CD4-positive, alpha-beta T cell treated with Interleukin-10 for 1 hour (primary cell): Measurements from ENCODE around the gene NUP62CL.
"Not testable (repeated sequence)": the region's sequence is repeated elsewhere in the genome, so short reads cannot be mapped to it uniquely, and the experiment has no call there.

Source experiments
- DNase-seq: peaks from one replicate; pipeline ENCODE4 v3.0.0-alpha.2; 2020

Gene NUP62CL, protein sequence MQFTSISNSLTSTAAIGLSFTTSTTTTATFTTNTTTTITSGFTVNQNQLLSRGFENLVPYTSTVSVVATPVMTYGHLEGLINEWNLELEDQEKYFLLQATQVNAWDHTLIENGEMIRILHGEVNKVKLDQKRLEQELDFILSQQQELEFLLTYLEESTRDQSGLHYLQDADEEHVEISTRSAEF

DNA sequence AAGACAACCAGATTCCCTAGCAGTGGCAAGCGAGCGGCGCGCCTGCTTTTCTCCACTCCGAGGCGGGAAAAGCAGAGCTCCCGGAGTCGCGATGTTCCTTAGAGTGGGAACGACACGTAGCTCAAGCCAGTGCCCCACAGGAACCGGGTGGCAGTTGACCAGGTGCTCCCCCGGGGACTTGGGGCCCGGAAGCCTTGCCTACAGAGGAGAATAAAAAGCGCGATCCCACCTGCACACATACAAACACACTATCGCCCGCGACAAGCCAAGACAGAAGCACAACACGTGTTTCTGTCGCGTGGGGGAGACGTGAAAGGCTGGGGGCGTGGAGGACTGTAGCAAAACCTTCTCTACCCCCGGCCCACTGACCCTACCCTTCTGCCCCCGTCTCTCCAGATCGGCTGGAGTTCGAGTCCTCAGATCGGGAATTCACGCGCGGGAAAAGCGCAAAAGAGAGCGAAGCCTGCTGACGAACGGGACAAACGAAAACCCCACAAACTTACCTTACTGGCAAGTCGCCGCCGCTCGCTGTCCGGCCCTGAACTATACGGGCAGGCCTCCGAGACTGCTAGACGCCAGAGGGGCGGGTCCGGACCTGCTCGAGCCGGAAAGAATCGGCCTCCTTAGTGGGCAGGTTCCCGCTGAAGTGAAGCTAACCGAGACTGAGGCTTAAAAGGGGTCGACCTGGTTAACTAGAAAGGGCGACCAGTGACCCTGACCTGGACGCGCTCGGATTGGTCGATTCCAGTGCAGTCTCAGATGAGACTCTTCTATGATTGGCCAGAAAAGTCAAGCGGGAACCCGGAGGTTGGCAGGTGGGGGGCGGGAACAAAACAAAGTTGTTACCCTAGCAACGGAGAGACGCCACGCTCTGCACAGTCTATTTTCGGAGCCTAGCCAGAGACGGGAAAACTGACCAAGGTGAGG is at the start of gene NUP62CL, which contains the start of gene DNAAF6:
TSS of gene NUP62CL (minus strand) at position 664 of the 927 bp plus-strand sequence. CDS start 31,287 bp downstream, outside the sequence.
TSS of gene DNAAF6 (plus strand) at position 842 of the 927 bp plus-strand sequence. CDS start 6,265 bp downstream, outside the sequence.
- DNase-seq = peak; percentile 85

DNA sequence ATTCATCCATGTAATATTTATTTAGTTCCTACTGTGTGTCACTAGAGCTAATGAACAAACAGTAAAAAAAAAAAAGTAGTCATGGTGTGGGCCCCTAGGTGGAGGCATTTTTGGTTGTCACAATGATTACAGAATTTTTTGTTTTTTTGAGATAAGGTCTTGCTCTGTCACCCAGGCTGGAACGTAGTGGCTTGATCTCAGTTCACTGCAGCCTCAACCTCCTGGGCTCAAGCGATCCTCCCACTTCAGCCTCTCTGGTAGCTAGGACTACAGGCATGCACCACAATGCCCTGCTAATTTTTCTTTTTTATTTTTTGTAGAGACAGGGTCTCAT is 22.2 kb upstream of the NUP62CL start:
- no peak for DNase-seq

- no peak for DNase-seq
These were observed 21.7 kb upstream of the NUP62CL start for GRCh38 chrX:107227780-107228485.

DNA sequence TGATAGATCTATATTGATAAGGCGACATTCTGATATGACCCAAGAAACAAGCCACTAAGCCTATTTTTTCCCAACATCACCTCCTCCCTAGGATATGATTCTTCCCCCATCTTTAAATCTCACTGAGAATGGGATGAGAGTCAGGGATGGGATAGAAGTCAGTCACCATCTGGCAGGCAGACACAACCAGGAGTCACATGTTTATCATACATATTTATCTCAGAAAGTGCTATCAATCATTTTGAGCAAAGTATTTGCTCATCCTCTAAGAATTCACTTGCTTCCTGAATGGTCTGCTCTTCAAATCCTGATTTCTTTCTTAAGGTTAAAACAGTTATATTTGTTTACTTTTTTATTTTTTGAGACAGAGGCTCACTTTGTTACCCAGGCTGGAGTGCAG is 20.5 kb upstream of the NUP62CL start:
- DNase-seq = no peak

GRCh38 chrX:107213477-107213876 is 7.2 kb upstream of the NUP62CL start:
- no peak for DNase-seq

- DNase-seq = no peak
These were observed 1.7 kb upstream of the NUP62CL start for GRCh38 chrX:107207943-107208342.

- no peak for DNase-seq
These were observed 856 bp upstream of the NUP62CL start for GRCh38 chrX:107207089-107207488.

DNA sequence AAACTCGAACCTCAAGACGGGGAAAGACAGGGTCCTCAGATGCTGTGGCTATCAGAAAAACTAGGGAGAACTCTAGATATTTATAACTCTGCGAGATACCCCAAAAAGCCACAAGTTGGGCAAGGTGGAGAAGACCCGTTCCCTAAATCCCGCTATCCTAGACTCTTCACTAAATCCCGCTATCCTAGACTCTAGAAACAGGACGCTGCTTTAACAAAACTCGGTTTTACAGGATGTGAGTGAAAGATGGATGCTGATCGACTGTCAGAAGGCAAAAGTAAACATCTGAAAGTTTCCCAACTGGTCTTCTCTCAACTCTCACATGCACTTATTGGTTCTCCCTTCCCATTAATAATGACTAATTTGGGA is 448 bp upstream of the NUP62CL start:
- no peak for DNase-seq

DNA sequence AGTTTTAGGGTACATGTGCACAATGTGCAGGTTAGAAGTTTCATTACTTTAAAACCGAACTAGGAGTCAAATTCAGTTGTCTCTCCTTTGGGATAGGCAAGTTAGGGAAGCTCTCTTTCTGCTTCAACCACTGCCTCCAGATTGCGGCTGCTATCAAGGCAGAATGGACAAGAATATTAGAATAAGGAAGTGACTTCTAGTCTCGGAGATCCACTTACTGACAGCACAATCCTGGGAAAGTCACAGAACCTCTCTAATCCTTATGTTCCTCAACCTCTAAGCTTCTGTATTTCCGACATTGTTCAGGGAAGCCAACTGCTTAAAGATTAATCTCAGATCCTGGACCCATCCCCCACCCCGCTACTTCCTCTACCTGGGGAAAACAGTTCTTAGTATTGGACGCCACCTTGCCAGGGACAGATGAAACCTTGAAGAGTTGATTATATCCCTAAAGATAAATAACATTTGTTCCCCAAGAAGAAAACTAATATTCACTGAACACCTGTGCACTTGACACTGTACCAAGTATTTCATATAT is 2.1 kb downstream of the NUP62CL start:
- no peak for DNase-seq

DNA sequence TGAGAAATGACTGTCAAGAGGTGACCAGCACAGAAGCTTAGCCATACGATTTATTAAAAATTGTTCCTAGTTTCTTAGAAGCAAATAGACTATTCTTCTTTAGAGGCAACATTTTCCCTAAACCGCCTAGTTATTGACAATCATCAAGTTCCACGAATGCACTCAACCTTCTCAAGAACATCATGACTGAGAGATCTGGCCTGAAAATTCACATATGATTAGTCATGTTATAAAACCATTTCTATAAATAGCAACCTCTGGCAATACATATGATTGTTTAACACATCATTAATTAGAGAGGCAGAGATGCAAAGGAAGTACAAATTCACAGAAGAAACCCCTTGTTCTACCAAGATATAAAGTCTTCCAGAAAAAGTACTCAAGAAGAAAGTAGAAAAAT is 6.7 kb downstream of the NUP62CL start:
- DNase-seq = no peak

DNA sequence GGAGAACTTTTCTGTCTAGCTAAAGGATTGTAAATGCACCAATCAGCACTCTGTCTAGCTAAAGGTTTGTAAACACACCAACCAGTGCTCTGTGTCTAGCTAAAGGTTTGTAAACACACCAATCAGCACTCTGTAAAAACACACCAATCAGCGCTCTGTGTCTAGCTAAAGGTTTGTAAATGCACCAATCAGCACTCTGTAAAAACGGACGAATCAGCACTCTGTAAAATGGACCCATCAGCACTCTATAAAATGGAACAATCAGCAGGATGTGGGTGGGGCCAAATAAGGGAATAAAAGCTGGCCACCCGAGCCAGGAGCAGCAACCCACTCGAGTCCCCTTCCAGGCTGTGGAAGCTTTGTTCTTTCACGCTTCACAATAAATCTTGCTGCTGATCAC is 8.2 kb downstream of the NUP62CL start:
- not testable (repeated sequence) for DNase-seq

DNA sequence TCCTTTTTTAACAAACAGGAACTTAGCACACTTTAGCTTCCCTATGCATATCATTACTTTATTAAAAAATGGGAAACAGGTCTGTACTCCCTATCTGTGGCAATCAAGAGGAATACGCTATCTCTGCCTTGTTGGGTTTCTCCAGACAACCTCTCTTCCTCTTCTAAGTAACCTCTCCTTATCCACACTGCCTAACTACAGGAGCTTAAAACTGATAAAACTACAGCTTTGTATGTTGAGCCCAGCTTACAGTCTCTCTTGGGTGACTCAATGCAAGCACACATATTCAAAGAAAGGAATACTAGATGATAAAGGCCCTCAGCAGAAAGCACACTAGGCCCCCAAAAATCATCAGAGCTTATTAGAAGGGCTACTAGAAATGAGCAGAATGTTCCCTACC is 8.9 kb downstream of the NUP62CL start:
- DNase-seq = no peak

DNA sequence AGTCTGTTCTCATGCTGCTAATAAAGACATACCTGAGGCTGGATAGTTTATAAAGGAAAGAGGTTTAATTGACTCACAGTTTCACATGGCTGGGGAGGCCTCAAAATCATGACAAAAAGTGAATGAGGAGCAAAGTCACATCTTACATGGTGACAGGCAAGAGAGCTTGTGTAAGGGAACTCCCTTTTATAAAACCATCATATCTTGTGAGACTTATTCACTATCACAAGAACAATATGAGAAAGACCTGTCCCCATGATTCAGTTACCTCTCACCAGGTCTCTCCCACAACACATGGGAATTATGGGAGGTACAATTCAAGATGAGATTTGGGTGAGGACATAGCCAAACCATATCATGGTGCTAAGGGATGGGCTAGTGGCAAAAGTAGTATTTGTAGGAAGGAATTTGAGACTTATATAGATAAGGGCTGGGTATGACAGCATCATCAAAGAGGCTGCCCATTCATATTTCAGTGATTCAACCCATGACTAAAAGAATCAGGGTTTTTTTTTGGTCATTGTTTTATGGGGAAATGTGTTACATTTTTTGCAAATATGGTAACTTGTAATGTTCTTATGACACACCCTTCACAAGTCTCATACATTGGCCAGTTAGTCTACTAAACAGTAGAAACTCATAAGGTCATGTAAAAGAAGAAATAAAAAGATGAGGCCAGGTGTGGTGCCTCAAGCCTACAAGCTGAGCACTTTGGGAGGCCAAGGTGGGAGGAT is 34.7 kb downstream of the NUP62CL start:
- DNase-seq = no peak

- DNase-seq = no peak
These were observed 37.5 kb downstream of the NUP62CL start for GRCh38 chrX:107168712-107169111.

GRCh38 chrX:107168257-107168656 is 38.0 kb downstream of the NUP62CL start:
- no peak for DNase-seq

DNA sequence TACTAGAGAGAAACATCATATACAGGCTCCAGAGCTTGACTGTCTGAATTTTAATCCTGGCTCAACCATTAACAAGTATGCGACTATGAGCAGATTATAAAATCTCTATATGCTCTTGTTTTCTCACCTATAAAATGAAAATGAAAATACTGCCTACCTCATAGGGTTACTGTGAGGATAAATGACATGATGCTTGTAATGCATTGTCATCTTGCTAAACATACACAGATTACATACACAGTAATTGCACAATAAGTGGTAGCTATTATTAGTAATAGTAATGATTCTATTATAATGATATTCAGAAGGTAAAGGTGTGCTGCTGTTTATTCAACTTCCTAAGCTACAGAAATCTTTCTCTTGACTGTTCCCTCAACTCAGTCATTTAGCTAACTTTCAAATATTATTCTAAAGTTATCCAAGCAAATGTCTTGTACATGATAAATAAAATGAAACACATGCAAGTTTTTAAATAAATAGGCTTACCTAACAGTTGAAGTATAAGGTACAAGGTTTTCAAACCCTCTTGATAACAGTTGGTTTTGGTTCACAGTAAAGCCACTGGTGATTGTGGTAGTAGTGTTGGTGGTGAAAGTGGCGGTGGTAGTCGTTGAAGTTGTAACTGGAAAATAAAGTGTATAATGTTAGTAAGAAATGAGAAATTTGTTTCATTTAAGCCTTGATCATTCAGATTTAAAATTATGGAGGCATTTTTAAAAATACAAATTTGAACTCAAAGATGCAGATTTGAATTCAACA is 38.9 kb downstream of the NUP62CL start:
- DNase-seq = no peak

- DNase-seq = not testable (repeated sequence)
These were observed 48.6 kb downstream of the NUP62CL start for GRCh38 chrX:107157618-107158017.

DNA sequence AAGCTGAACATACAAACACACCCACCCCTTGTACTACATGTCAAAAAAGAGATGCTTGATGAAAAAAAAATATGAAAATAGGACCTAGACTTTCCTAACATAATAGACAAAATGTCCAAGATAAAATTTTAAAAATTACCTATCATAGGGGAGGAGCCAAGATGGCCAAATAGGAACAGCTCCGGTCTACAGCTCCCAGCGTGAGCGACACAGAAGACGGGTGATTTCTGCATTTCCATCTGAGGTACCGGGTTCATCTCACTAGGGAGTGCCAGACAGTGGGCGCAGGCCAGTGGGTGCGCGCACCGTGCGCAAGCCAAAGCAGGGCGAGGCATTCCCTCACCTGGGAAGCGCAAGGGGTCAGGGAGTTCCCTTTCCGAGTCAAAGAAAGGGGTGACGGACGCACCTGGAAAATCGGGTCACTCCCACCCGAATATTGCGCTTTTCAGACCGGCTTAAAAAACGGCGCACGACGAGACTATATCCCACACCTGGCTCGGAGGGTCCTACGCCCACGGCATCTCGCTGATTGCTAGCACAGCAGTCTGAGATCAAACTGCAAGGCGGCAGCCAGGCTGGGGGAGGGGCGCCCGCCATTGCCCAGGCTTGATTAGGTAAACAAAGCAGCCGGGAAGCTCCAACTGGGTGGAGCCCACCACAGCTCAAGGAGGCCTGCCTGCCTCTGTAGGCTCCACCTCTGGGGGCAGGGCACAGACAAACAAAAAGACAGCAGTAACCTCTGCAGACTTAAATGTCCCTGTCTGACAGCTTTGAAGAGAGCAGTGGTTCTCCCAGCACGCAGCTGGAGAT is 50.4 kb downstream of the NUP62CL start:
- DNase-seq = not testable (repeated sequence)

DNA sequence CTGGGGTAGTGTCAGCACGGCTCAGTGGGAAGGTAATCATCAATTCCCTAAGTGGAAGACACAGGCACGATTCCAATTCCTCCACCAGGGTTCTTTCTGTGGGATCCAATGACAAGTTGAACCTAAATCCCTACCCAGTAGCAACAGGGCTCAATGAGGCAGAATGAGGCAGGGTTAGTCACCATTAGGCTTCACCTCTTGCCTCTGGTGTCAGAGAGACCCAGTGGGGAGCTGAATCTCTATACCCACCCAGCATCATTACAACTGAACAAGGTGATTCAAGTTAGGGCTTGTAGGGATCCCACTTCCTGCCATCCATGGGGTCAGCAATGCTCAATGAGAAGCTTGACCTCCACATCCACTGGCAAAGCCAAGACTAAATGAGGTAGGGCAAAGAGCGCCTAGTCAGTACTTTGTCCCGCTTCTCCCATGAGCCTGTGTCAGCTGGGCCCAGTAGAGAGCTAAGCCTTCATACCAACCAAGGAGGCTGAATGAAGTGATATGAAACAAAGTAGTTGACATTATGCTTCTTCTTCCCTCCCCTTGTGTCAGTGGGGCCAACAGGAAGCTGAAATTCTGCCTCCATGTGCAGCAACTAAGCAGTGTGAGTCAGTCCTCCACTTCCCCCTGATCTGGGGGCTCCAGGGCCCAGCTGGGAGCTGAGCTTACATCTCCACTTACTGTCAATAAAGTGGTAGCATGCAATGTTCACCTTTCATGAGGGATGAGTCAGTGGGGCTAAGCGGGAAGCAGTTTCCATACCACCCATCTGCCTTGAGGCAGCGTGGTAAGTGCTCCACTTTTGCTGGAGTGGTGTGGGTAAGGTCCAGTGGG is 51.2 kb downstream of the NUP62CL start:
- DNase-seq = peak; percentile 1

GRCh38 chrX:107153005-107153404 is 53.2 kb downstream of the NUP62CL start:
- DNase-seq = no peak
